Upper lobe of left lung (tissue), 4 donors: ENCODE results near the gene TTLL10.

Source experiments
- CTCF ChIP-seq, 6 experiments: fragments of 450-650 bp in 4 of 6; fragments of 200-600 bp in 2 of 6; sonication (generic) in 2 of 6; IDR thresholded peaks; one replicate each; pipeline ENCODE4 v1.5.1; 2016 to 2019; ENCODE audit warnings: antibody characterized with exemption in 6 of 6
- EP300 ChIP-seq, 4 donors: sonication (generic); formaldehyde crosslinking; IDR thresholded peaks; one replicate each; pipeline ENCODE4 v1.5.1; 2017; ENCODE audit warnings: antibody characterized with exemption in 4 of 4, control low read depth in 2 of 4
- POLR2A ChIP-seq, 4 donors: fragments of 450-650 bp; IDR thresholded peaks; one replicate each; pipeline ENCODE4 v1.5.1; 2016 to 2017; ENCODE audit warnings: antibody characterized with exemption in 4 of 4, mild to moderate bottlenecking in 2 of 4
- POLR2AphosphoS5 ChIP-seq, 2 donors: sonication (generic); formaldehyde crosslinking; IDR thresholded peaks; one replicate each; pipeline ENCODE4 v1.5.1; 2017; ENCODE audit warnings: antibody characterized with exemption in 2 of 2

GRCh38 chr1:1148569-1148968, 25.1 kb upstream of the TTLL10 start:
- TF ChIP-seq CTCF (IDR thresholded peaks at IDR 0.05) (no peak), POLR2AphosphoS5 (IDR thresholded peaks at IDR 0.05) (no peak), POLR2A (IDR thresholded peaks at IDR 0.05) (no peak), EP300 (IDR thresholded peaks at IDR 0.05) (no peak)
